Prostate gland (tissue), 2 donors: ENCODE data around the gene HMG20B. TPM values are rescaled to one million over a fixed set of nuclear protein-coding genes. Genes with fewer than 3 reads are reported as not detected.

ENCODE experiments used
- DNase-seq: peaks from one replicate; pipeline ENCODE4 v3.0.0-alpha.2; 2019; ENCODE audit warnings: low spot score
- H3K27ac ChIP-seq, 2 donors: fragments of 200-600 bp; sonication (generic); 2 replicates each; pipeline ENCODE4 v1.5.1; 2017 to 2019
- H3K27me3 ChIP-seq: fragments of 200-600 bp; sonication (generic); replicated peaks from 2 replicates; pipeline ENCODE4 v1.5.1; 2019; ENCODE audit not compliant: insufficient read depth
- H3K36me3 ChIP-seq, 2 donors: fragments of 200-600 bp; sonication (generic); 1 replicate in 1 of 2; 2 replicates in 1 of 2; pipeline versions ENCODE4 v1.5.1 to v1.8.1; 2017 to 2019
- H3K4me1 ChIP-seq: fragments of 200-600 bp; sonication (generic); replicated peaks from 2 replicates; pipeline ENCODE4 v1.5.1; 2019
- H3K4me3 ChIP-seq, 2 donors: fragments of 200-600 bp; sonication (generic); 2 replicates each; pipeline ENCODE4 v1.5.1; 2017 to 2019
- H3K9me3 ChIP-seq: fragments of 200-600 bp; sonication (generic); 2 replicates; pipeline ENCODE4 v1.5.1; 2017
- POLR2A ChIP-seq: fragments of 450-650 bp; IDR thresholded peaks from one replicate; pipeline ENCODE4 v1.6.1; 2016; ENCODE audit warnings: antibody characterized with exemption, mild to moderate bottlenecking
- POLR2AphosphoS5 ChIP-seq: sonication (generic); formaldehyde crosslinking; IDR thresholded peaks from one replicate; pipeline ENCODE4 v1.6.1; 2017; ENCODE audit warnings: antibody characterized with exemption
- WGBS: methylation state at CpG from one replicate; pipeline ENCODE4 v1.1.5; 2018; 5-methylcytosine and 5-hydroxymethylcytosine counted together
- intact Hi-C: fragments of 100-400 bp; cut with DNase I; formaldehyde crosslinking; loops from one replicate; pipeline ENCODE4 v1.14.2; 2022
- total RNA-seq, 2 donors: library from RNA; depleted of rRNA; stranded (reverse); fragments of >200 nt; gene quantifications; one replicate each; pipeline ENCODE4 v1.1.0, GENCODE V29; 2016
- TF ChIP-seq, protein P1 (sequence below), 4 experiments: fragments of 200-600 bp in 2 of 4; fragments of 450-650 bp in 2 of 4; sonication (generic) in 2 of 4; IDR thresholded peaks; 1 replicate in 3 of 4; 2 replicates in 1 of 4; pipeline ENCODE4 v1.5.1; 2016 to 2019; ENCODE audit warnings: antibody characterized with exemption in 4 of 4, mild to moderate bottlenecking in 2 of 4, moderate library complexity in 2 of 4

HMG20B gene
- total RNA-seq, 2 donors from 2014 or later = 184 to 369 TPM

DNA sequence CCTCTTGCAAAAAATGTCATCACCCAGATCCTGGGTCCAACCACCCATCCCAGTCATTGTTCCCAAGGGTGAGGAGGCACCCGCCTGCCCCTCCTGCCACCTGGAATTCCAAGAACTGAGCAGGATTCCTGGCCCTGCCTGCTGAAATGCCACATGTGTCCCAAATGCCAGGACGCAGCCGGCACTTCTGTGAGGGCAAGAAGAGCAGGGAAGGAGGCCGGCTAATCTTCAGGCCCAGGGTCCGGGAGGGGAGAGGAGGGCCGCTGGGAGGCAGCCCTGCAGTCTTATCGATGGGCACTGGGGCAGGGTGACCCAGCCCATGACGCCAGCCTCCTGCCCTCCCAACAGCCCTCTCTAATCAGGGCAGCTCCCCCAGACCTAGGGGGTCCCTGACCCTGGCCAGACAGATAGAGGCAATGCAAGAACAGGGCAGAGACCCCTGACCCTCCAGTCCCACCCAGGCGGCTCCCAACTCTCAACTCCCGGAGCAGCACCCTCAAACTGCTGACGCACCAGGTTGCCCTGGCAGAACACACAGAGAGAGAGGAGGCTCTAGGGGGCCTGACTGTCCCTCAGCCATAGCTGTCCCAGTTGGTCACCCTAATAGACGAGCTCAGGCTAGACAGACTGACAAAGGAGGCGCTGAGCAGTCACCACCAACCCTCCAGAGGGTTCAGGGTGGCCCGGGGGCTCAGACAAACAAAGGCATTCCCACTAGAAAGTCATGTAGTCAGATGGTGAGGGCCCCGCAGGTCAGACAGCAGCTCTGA, 16.9 kb upstream of the HMG20B start:
- TF ChIP-seq POLR2AphosphoS5 = no peak
- TF ChIP-seq, protein P1, sequence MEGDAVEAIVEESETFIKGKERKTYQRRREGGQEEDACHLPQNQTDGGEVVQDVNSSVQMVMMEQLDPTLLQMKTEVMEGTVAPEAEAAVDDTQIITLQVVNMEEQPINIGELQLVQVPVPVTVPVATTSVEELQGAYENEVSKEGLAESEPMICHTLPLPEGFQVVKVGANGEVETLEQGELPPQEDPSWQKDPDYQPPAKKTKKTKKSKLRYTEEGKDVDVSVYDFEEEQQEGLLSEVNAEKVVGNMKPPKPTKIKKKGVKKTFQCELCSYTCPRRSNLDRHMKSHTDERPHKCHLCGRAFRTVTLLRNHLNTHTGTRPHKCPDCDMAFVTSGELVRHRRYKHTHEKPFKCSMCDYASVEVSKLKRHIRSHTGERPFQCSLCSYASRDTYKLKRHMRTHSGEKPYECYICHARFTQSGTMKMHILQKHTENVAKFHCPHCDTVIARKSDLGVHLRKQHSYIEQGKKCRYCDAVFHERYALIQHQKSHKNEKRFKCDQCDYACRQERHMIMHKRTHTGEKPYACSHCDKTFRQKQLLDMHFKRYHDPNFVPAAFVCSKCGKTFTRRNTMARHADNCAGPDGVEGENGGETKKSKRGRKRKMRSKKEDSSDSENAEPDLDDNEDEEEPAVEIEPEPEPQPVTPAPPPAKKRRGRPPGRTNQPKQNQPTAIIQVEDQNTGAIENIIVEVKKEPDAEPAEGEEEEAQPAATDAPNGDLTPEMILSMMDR (IDR thresholded peaks at IDR 0.05) = no peak
- no peak for TF ChIP-seq POLR2A
- Histone ChIP-seq H3K27ac (no peak overlapping the region), H3K4me1 (no peaks in the 10 kb centered on the region), H3K27me3 (no peaks in the 10 kb centered on the region), H3K9me3 (no peaks in the 10 kb centered on the region), H3K4me3 (peak overlapping the region in 1 of 2 donors; percentile 79), H3K36me3 (no peaks in the 10 kb centered on the region)
- intact Hi-C loops = loop anchor here (2.0 kb wide), 1 partner anchor 17 kb away; the partner anchor contains the start of gene HMG20B
- DNase-seq = no peak
- WGBS = 84% methylated on average over 15 of the region's 15 CpGs

DNA sequence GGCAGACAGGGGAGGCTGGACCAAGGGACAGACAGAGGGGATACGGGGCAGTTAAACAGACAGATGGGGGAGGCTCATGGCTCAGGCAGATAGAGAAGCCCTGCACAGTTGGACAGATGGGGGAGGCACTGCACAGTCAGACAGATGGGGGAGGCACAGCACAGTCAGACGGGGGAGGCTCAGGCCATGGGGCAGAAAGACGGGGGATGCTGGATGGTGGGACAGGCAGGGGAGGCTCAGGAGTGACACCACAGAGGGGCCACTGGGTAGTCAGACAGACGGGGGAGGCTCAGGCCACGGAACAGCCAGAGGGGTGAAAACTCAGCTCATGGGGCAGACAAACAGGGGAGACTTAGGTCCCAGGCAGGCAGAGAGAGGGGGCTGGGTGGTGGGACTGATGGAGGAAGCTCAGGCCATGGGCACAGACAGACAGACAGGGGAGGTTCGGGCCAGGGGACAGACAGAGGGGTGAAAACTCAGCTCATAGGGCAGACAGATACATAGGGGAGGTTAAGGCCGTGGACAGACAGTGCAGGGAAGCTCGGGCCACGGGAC, 16.2 kb upstream of the HMG20B start:
- TF ChIP-seq, protein P1 (IDR thresholded peaks at IDR 0.05) = no peak
- TF ChIP-seq POLR2A (no peak), POLR2AphosphoS5 (no peak)
- intact Hi-C loops = loop anchor here (2.0 kb wide), 1 partner anchor 16 kb away; the partner anchor contains the start of gene HMG20B
- H3K27ac ChIP-seq = no peak overlapping the region
- no peak for DNase-seq
- H3K9me3 ChIP-seq = no peaks in the 10 kb centered on the region
- 28% methylated on average over 9 of the region's 9 CpGs for WGBS
- H3K4me3 ChIP-seq = peak overlapping the region; percentile 73 to 79
- no peaks in the 10 kb centered on the region for H3K4me1 ChIP-seq
- H3K36me3 ChIP-seq = no peaks in the 10 kb centered on the region
- H3K27me3 ChIP-seq = no peaks in the 10 kb centered on the region

DNA sequence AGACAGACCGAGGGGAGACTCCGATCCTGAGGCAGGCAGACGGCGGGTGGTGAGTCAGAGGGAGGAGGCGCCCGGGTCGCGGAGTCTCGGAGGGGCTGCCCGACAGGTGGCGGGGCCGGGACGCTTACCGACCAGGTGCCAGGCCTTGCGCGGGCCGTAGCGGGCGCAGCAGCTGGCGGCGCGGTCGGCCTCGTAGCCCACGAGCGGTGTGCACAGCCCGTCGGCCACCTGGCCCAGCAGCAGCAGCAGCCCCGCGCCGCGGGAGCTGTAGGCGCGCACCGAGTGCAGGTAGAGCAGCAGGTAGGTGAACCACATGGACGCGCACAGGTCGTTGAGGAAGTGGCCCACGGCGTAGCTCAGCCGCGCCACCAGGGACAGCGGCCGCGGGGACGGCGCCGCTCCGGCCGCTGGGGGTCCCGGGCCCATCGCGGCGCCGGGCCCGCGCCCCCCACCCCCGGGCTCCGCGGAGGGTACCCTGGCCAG, 15.7 kb upstream of the HMG20B start:
- TF ChIP-seq, protein P1 (IDR thresholded peaks at IDR 0.05) = peak in 1 of 4 experiments; percentile 8
- TF ChIP-seq POLR2AphosphoS5 = no peak

DNA sequence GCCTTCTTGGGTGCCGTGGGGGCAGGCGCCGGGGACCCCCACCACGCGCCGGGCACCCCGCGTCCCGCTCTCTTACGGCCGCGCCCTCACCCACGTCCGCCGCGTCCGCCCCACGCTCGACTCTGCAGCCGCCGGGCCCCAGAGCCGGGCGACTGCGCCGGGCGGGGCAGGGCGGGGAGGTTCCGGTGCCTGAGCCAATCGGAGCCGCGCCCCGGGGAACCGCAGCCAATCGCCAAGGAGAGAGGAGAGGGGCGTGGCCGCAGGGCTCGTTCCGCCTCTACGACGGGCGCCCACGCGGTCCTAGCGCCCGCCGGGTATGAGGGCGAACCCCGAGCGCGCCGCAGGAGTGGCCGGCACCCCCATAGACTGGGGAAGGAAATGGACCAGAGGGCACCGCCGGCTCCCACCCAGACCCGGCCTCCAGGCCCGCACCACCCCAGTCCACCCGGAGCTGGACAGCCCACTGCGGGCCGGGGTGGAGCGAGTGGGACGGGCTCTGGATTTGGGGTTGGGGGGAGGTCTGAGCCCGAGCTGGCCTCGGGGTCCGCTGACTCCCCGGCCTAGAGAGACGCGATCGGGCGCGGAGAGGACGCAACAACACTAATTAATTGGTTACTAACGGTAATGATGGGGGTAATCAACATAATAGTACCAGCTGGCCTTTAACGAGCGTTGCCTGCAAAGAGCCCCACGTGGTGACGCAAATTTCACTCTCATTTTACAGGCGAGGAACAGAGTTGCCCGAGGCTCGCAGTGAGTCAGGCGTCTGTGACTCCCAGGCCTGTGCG, 15.1 kb upstream of the HMG20B start, which contains the start of gene MFSD12:
TSS of gene MFSD12 (minus strand) at position 126 of the 788 bp plus-strand sequence. CDS start 183 bp downstream, outside the sequence.
- DNase-seq = peak; percentile 94
- Histone ChIP-seq H3K36me3 (no peaks in the 10 kb centered on the region), H3K4me1 (no peaks in the 10 kb centered on the region), H3K4me3 (peak within 1 kb of the TSS; percentile 73 to 79), H3K27me3 (no peaks in the 10 kb centered on the region), H3K9me3 (no peaks in the 10 kb centered on the region), H3K27ac (peak within 1 kb of the TSS; percentile 61 to 77)
- intact Hi-C loops = loop anchor here (2.0 kb wide), 1 partner anchor 15 kb away; the partner anchor contains the start of gene HMG20B
- under 1% methylated on average over 79 of the region's 81 CpGs for WGBS
- TF ChIP-seq POLR2AphosphoS5 (peak; percentile 87), POLR2A (peak; percentile 80)
- TF ChIP-seq, protein P1 (IDR thresholded peaks at IDR 0.05) = peak in 2 of 4 experiments; percentile 2

More for the DNA sequence above, 15.7 kb upstream of the HMG20B start:
- Histone ChIP-seq H3K27me3 (no peaks in the 10 kb centered on the region), H3K36me3 (no peaks in the 10 kb centered on the region), H3K27ac (peak overlapping the region in 1 of 2 donors; percentile 61), H3K9me3 (no peaks in the 10 kb centered on the region), H3K4me3 (peak overlapping the region; percentile 73 to 79), H3K4me1 (no peaks in the 10 kb centered on the region)
- peak; percentile 23 for DNase-seq
- 1% methylated on average over 30 of the region's 60 CpGs for WGBS
- intact Hi-C loops = loop anchor here (2.0 kb wide), 1 partner anchor 16 kb away; the partner anchor contains the start of gene HMG20B
